Panc1 (cell line): ENCODE measurements around the gene MLPH.

Source experiments
- CTCF ChIP-seq: fragments of 450-650 bp; IDR thresholded peaks from 2 replicates; pipeline ENCODE4 v1.5.1; 2017; ENCODE audit warnings: mild to moderate bottlenecking
- POLR2AphosphoS5 ChIP-seq: IDR thresholded peaks from 2 replicates; pipeline ENCODE4 v1.6.1; 2012; ENCODE audit warnings: mild to moderate bottlenecking, low read depth, low read length, moderate library complexity
- REST ChIP-seq, 2 experiments: IDR thresholded peaks; 2 replicates each; pipeline ENCODE4 v1.6.1; 2011 to 2012; ENCODE audit warnings: low read depth in 2 of 2, control low read depth in 1 of 2, low read length in 1 of 2, mild to moderate bottlenecking in 1 of 2, moderate library complexity in 1 of 2; ENCODE audit not compliant: insufficient read depth in 1 of 2
- SIN3A ChIP-seq: IDR thresholded peaks from 2 replicates; pipeline ENCODE4 v1.6.1; 2012; ENCODE audit warnings: low read depth, mild to moderate bottlenecking, low read length, moderate library complexity, borderline replicate concordance; ENCODE audit not compliant: insufficient read depth
- TCF7L2 ChIP-seq: IDR thresholded peaks from 2 replicates; pipeline ENCODE4 v1.6.1; 2011; ENCODE audit warnings: mild to moderate bottlenecking, low read depth, low read length, inconsistent platforms

GRCh38 chr2:237480988-237481525, 6.0 kb upstream of the MLPH start:
- TF ChIP-seq CTCF (no peak), POLR2AphosphoS5 (no peak), SIN3A (no peak), TCF7L2 (no peak), REST (IDR thresholded peaks at IDR 0.05; ENCODE audit: insufficient read depth in 1 of 2, low read depth in 2 of 2, low read length in 1 of 2) (no peak)
